Stimulated activated CD8-positive, alpha-beta memory T cell treated with anti-CD3 and anti-CD28 coated beads, Interleukin-4, amount 100 ng/mL, for 4 hours (primary cell): ENCODE measurements around the gene SDSL.

ENCODE experiments used
- DNase-seq, 2 donors: peaks; one replicate each; pipeline ENCODE4 v3.0.0-alpha.2; 2020; ENCODE audit warnings: low read depth in 2 of 2, low spot score in 1 of 2

The SDSL gene

GRCh38 chr12:113418213-113418879, 3.8 kb upstream of the SDSL start:
- no peak for DNase-seq

DNA sequence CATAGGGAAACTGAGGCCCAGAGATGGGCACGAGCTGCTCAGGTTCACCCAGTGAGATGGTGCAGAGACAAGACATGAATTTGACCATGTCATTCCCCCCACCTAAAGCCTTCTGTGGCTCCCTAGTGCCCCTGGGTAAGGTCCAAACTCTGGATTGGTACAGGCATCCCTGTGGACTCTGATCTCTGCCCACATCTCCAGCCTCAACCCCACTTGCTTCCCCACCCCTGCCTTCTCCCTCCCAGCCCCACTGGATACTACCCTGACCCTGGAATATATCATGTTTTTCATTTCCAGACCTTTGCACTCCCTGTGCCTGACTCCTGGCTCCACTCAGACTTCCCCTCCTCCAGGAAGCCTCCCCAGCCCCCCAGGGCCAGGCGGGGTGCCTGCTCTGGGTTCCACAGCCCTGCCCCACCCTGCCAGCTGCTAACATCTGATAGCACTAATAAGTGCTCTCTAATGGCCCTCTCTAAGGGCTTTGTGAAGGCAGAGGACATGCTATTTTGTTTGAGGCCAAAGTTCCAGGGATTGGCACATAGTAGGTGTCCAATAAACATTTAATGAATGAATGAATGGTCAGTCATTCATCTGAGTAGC, 1.1 kb upstream of the SDSL start:
- DNase-seq: no peak

GRCh38 chr12:113422886-113423669, 898 bp downstream of the SDSL start:
- no peak for DNase-seq

GRCh38 chr12:113424456-113424855, 2.3 kb downstream of the SDSL start:
- DNase-seq: no peak

GRCh38 chr12:113424915-113425823, 3.0 kb downstream of the SDSL start:
- DNase-seq: peak in 1 of 2 donors; percentile 18

DNA sequence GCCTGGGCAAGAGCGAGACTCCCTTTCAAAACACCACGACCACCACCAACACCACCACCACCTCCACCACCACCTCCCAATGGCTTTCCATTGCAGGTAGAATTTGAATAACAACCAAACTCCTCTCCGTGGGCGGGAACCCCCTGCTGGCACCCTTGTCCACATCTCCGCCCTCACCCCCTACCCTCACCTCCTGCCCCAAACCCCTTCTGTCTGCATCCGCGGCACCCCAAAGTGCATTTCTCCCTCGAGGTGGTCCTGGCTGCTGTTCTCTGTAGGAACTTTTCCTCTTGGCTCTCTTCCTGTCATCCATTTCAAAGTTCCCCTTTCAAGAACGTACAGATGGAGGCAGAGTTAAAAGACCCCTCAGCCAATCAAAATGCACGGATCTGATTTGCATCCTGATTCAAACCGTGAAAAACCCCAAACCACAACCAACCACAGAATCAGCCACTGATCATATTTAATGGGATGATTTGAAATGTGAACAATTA, 3.8 kb downstream of the SDSL start:
- DNase-seq: no peak

- no peak for DNase-seq
Measured at GRCh38 chr12:113427882-113428281, 5.7 kb downstream of the SDSL start.

GRCh38 chr12:113428482-113428881, 6.3 kb downstream of the SDSL start:
- no peak for DNase-seq

- DNase-seq: no peak
Measured at GRCh38 chr12:113432986-113433385, 10.8 kb downstream of the SDSL start.

GRCh38 chr12:113435367-113435766, 13.2 kb downstream of the SDSL start:
- no peak for DNase-seq

DNA sequence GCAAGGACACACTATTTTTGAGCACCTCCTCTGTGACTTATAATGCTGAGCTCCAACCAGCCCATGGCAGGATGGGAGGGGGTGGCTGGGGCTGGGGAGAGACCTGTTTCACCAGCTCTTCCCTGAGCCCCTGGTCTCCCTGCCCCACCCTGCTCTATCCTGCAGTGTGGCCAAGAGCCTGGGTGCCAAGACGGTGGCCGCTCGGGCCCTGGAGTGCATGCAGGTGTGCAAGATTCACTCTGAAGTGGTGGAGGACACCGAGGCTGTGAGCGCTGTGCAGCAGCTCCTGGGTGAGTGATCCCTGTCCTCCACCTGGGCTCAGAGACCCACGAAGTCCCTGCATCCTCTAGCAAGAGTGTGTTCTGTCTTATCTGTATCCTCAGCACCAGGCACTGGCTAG, 14.4 kb downstream of the SDSL start:
- DNase-seq: no peak

GRCh38 chr12:113436993-113437728, 15.0 kb downstream of the SDSL start:
- no peak for DNase-seq

DNA sequence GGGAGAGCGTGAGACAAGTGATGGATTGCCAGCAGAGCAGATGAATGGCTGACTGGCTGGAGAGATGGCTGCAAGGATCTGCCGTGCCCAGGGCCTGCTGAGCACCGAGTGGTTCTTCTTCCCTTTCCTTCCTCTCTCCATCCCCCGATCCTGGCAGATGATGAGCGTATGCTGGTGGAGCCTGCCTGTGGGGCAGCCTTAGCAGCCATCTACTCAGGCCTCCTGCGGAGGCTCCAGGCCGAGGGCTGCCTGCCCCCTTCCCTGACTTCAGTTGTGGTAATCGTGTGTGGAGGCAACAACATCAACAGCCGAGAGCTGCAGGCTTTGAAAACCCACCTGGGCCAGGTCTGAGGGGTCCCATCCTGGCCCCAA, 15.5 kb downstream of the SDSL start:
- DNase-seq: no peak

GRCh38 chr12:113438523-113439300, 16.5 kb downstream of the SDSL start:
- no peak for DNase-seq

DNA sequence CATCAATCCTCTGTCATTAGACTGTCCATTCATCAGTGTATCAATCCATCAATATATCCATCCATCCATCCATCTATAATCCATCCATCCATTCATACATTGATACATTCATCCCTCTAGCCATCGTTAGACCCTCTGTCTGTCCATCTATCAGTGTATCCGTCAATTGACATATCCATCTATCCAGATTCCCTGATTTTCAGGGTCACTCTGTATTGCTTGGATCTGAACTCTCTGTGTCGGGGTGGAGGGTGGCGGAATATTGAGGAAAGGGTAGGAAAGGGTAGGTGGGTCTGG, 17.1 kb downstream of the SDSL start:
- DNase-seq: no peak

DNA sequence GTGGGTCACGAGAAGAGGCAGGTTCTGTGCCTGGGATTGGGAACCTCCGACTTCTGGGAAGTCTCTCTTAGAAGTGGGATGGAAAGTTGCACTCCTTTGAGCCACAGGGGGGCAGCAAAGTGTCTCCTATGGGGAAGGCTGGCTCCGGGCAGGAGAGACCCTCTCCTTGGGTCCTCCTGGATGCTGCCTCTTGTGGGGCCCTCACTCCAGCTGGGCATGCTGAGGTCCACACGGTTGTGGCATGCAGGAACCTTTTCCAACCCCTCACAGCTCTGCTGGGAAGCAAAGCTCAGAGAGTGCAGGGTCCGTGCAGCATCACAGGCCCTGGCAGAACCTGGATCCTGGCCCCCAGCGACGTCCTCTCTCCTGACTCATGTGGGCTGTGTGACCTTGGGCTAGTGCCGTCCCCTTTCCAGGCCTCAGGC, 17.4 kb downstream of the SDSL start:
- no peak for DNase-seq

GRCh38 chr12:113440336-113440735, 18.2 kb downstream of the SDSL start:
- no peak for DNase-seq

DNA sequence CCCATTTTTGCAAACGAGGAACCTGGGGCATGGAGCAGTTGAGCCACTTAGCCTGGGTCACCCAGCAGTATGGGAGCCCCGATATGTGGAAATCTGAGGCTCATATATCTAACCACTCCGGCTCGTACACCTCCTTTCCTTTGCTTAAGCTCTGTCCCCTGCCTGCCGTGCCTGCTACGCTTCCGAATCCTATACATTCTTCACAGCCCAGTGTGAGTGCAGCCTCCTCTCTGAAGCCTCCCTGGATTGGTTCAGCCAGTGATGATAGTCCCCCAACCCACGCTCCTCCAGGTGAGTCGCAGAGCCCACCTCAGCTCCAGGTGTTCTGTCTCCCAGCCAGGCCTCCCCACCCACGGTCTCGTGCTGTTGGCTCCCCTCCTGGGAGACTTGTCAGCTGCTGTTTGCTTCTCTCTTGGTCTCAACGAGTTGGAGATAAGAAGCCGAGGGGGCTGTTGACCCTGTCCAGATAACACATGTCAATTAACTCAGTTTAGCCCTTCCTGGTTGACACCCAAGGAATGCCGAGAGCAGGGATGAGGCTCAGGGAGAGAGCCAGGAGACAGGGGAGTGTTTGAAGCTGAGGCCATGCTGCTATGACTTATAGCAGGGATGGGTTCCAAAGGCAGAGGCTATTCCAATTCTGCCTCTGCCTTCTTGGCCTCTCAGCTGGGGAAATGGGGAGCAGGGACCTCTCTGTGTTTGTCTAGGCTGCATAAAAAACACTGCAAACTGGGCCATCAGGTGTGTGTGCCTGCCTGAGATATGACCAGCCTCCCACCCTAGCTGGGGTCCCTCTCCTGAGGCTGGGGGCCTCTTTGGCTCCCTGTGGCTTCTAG, 19.0 kb downstream of the SDSL start:
- no peak for DNase-seq

DNA sequence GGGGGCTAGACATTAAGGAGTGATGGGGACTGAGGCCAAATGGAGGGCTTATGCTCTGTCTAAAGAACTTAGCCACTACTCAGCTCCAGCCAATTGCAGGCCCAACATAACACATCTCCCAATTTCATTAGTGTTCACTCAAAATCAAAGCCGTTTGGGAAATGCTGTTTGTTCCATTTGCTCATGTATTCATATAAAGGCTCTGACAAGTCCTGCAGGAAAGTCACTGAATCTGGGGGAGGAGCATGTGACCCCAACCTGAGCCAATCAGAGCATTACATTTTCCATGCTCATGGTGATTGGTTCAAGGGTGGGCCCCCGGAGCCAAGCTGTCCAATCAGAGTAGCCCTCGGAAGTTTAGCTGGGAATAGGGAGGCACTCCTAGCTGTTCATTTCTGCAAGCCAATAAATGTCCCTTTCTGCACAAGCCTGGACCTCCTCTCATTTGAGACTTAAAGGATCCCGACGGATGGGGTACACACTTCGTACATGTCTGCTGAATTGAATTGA, 20.9 kb downstream of the SDSL start:
- DNase-seq: no peak
